SK-N-SH (cell line): ENCODE data around the gene PHF12. TPM values are rescaled to one million over a fixed set of nuclear protein-coding genes. Genes with fewer than 3 reads are reported as not detected.

Experiments used
- CTCF ChIA-PET: fragments of 300-600, 350-600 bp; formaldehyde crosslinking; extraction: SDS; loops from one replicate; lab custom pipeline; 2021; lab: Yijun Ruan, JAX
- POLR2A ChIA-PET: fragments of 350-600 bp; sonication (Branson Sonifier 250); formaldehyde crosslinking; extraction: SDS; loops from one replicate; lab custom pipeline; 2020; ENCODE audit warnings: antibody characterized with exemption, inconsistent platforms; lab: Yijun Ruan, JAX
- DNase-seq: peaks from one replicate; pipeline ENCODE4 v3.0.0; 2012
- H2AFZ ChIP-seq: fragments of 200-600 bp; sonication (generic); 2 replicates; pipeline ENCODE4 v1.8.1; 2016; ENCODE audit warnings: antibody characterized with exemption, mild to moderate bottlenecking, low read depth
- H3F3A ChIP-seq: fragments of 200-600 bp; sonication (generic); replicated peaks from 2 replicates; pipeline ENCODE3; 2016; ENCODE audit warnings: antibody characterized with exemption, mild to moderate bottlenecking; ENCODE audit not compliant: insufficient read depth
- H3K27ac ChIP-seq, 2 experiments: fragments of 200-500 bp in 1 of 2; fragments of 200-600 bp in 1 of 2; sonication (Bioruptor generic) in 1 of 2; sonication (generic), shearing (Covaris generic) in 1 of 2; 2 replicates each; pipeline versions ENCODE4 v1.5.1 to v1.6.1; 2014 to 2016; ENCODE audit warnings: low read depth in 2 of 2, inconsistent platforms in 1 of 2, low read length in 1 of 2, mild to moderate bottlenecking in 1 of 2, mixed read lengths in 1 of 2
- H3K27me3 ChIP-seq: fragments of 200-600 bp; sonication (generic), shearing (Covaris generic); 2 replicates; pipeline ENCODE4 v1.6.1; 2016; ENCODE audit warnings: mixed run types; ENCODE audit not compliant: insufficient read depth
- H3K36me3 ChIP-seq, 2 experiments: fragments of 200-500 bp in 1 of 2; fragments of 200-600 bp in 1 of 2; sonication (Bioruptor generic) in 1 of 2; sonication (generic) in 1 of 2; replicated peaks in 1 of 2; 2 replicates each; pipeline versions ENCODE3 to v1.5.1; 2014 to 2016; ENCODE audit warnings: low read length in 1 of 2, mild to moderate bottlenecking in 1 of 2; ENCODE audit not compliant: insufficient read depth in 2 of 2, control insufficient read depth in 1 of 2
- H3K4me1 ChIP-seq, 2 experiments: fragments of 200-500 bp in 1 of 2; fragments of 200-600 bp in 1 of 2; sonication (Bioruptor generic) in 1 of 2; sonication (generic), shearing (Covaris generic) in 1 of 2; 2 replicates each; pipeline versions ENCODE4 v1.5.1 to v1.6.1; 2014 to 2016; ENCODE audit warnings: low read depth in 1 of 2, low read length in 1 of 2, mixed run types in 1 of 2; ENCODE audit not compliant: insufficient read depth in 2 of 2, control insufficient read depth in 1 of 2
- H3K4me2 ChIP-seq: fragments of 200-600 bp; sonication (generic), shearing (Covaris generic); 2 replicates; pipeline ENCODE4 v1.6.1; 2017; ENCODE audit warnings: mixed run types
- H3K4me3 ChIP-seq, 2 experiments: fragments of 200-500 bp in 1 of 2; fragments of 200-600 bp in 1 of 2; sonication (Bioruptor generic) in 1 of 2; sonication (generic), shearing (Covaris generic) in 1 of 2; 2 replicates each; pipeline versions ENCODE4 v1.5.1 to v1.8.1; 2014 to 2016; ENCODE audit warnings: low read depth in 2 of 2, inconsistent platforms in 1 of 2, low read length in 1 of 2, mild to moderate bottlenecking in 1 of 2, mixed read lengths in 1 of 2, moderate library complexity in 1 of 2
- H3K79me2 ChIP-seq: fragments of 200-600 bp; sonication (generic); 2 replicates; pipeline ENCODE4 v1.8.1; 2017; ENCODE audit warnings: mild to moderate bottlenecking; ENCODE audit not compliant: insufficient read depth
- H3K9ac ChIP-seq: fragments of 200-600 bp; sonication (generic); 2 replicates; pipeline ENCODE4 v1.6.1; 2017; ENCODE audit warnings: mixed run types
- H3K9me2 ChIP-seq: fragments of 200-600 bp; sonication (generic); 2 replicates; pipeline ENCODE4 v1.6.1; 2017; ENCODE audit warnings: mixed run types
- H3K9me3 ChIP-seq: fragments of 200-600 bp; sonication (generic); 2 replicates; pipeline ENCODE4 v1.6.1; 2017; ENCODE audit warnings: mixed run types, mild to moderate bottlenecking, moderate library complexity
- H4K20me1 ChIP-seq: fragments of 200-600 bp; sonication (generic); 2 replicates; pipeline ENCODE4 v1.6.1; 2017; ENCODE audit warnings: mild to moderate bottlenecking, mixed run types; ENCODE audit not compliant: insufficient read depth
- CTCF ChIP-seq: fragments of 200-600 bp; sonication (generic); IDR thresholded peaks from 2 replicates; pipeline ENCODE4 v1.6.1; 2017; ENCODE audit warnings: antibody characterized with exemption, mild to moderate bottlenecking, moderate library complexity
- EP300 ChIP-seq, 2 experiments: IDR thresholded peaks; 2 replicates each; pipeline versions ENCODE4 v1.4.0 to v1.6.1; 2012; ENCODE audit warnings: borderline replicate concordance in 1 of 2, low read depth in 1 of 2, low read length in 1 of 2
- FOXM1 ChIP-seq: IDR thresholded peaks from 2 replicates; pipeline ENCODE4 v1.4.0; 2012; ENCODE audit warnings: low read depth, mild to moderate bottlenecking
- GATA2 ChIP-seq: sonication (generic); formaldehyde crosslinking; IDR thresholded peaks from 2 replicates; pipeline ENCODE4 v1.5.0; 2020; ENCODE audit warnings: mild to moderate bottlenecking, missing genetic modification reagents
- IRF3 ChIP-seq: fragments of 150-350 bp; IDR thresholded peaks from 2 replicates; pipeline ENCODE4 v1.6.1; 2016; ENCODE audit warnings: mild to moderate bottlenecking, low read depth, low read length
- NRF1 ChIP-seq: IDR thresholded peaks from 2 replicates; pipeline ENCODE4 v1.6.1; 2012; ENCODE audit warnings: low read depth, mild to moderate bottlenecking, low read length
- PBX3 ChIP-seq: IDR thresholded peaks from 2 replicates; pipeline ENCODE4; 2012
- POLR2AphosphoS5 ChIP-seq: IDR thresholded peaks from 2 replicates; pipeline ENCODE4 v1.6.1; 2012; ENCODE audit warnings: low read depth, low read length
- RXRA ChIP-seq: IDR thresholded peaks from 2 replicates; pipeline ENCODE4 v1.4.0; 2012; ENCODE audit warnings: low read depth, mild to moderate bottlenecking, borderline replicate concordance
- TAF1 ChIP-seq: IDR thresholded peaks from 2 replicates; pipeline ENCODE4 v1.6.1; 2012; ENCODE audit warnings: low read depth, mild to moderate bottlenecking, low read length, moderate library complexity, borderline replicate concordance
- TCF12 ChIP-seq: IDR thresholded peaks from 2 replicates; pipeline ENCODE4 v1.4.0; 2012
- TEAD4 ChIP-seq: IDR thresholded peaks from 2 replicates; pipeline ENCODE4 v1.4.0; 2012; ENCODE audit warnings: mild to moderate bottlenecking, borderline replicate concordance; ENCODE audit not compliant: insufficient read depth
- ZBTB33 ChIP-seq: IDR thresholded peaks from 2 replicates; pipeline ENCODE4 v1.4.0; 2012; ENCODE audit warnings: low read depth, borderline replicate concordance
- WGBS: methylation state at CpG from one replicate; pipeline ENCODE4 v1.1.6; 2017; ENCODE audit warnings: low lambda C conversion rate; 5-methylcytosine and 5-hydroxymethylcytosine counted together
- polyA plus RNA-seq, 3 experiments: library from polyadenylated mRNA; depleted of rRNA; stranded (reverse); fragments of >200 nt; gene quantifications; 2 replicates each; pipeline ENCODE4 v1.2.3, GENCODE V29; 2012

The PHF12 gene
- polyA plus RNA-seq, 1 of the 3 experiments (the other 2 are of a cell fraction), result 24.0 TPM

GRCh38 chr17:28959471-28959871 lies 8.2 kb upstream of the PHF12 start:
- no peaks in the 10 kb centered on the region for H3K9me2 ChIP-seq
- H3F3A ChIP-seq, result no peaks in the 10 kb centered on the region
- H4K20me1 ChIP-seq, result no peaks in the 10 kb centered on the region
- ChIA-PET POLR2A (no interaction called here), CTCF (interaction anchor here (0.6 to 15.3 kb wide), 3 partner anchors 154 to 260 kb away, joined by 3 to 947 read pairs (median 4); no protein-coding TSS in a partner anchor)
- no peaks in the 10 kb centered on the region; a peak in 1 of 4 replicates for H3K4me1 ChIP-seq
- no peak for DNase-seq
- H3K79me2 ChIP-seq, result no peaks in the 10 kb centered on the region
- H3K4me2 ChIP-seq, result no peak overlapping the region
- 88% methylated on average over 7 of the region's 9 CpGs for WGBS
- H3K4me3 ChIP-seq, result no peak overlapping the region
- no peak overlapping the region for H3K9ac ChIP-seq
- no peak overlapping the region for H2AFZ ChIP-seq
- H3K36me3 ChIP-seq, result no peaks in the 10 kb centered on the region
- no peaks in the 10 kb centered on the region for H3K9me3 ChIP-seq
- TF ChIP-seq IRF3 (no peak), GATA2 (CRISPR knock-in tag) (no peak), EP300 (IDR thresholded peaks at IDR 0.05; ENCODE audit: borderline replicate concordance in 1 of 2, low read depth in 1 of 2, low read length in 1 of 2) (no peak), PBX3 (no peak), TAF1 (no peak), ZBTB33 (no peak), CTCF (no peak), TEAD4 (no peak)
- no peak overlapping the region for H3K27ac ChIP-seq
- no peaks in the 10 kb centered on the region for H3K27me3 ChIP-seq

GRCh38 chr17:28958820-28959455 lies 7.6 kb upstream of the PHF12 start:
- Histone ChIP-seq H3F3A (no peaks in the 10 kb centered on the region), H3K4me2 (no peak overlapping the region), H3K9me2 (no peaks in the 10 kb centered on the region), H3K27ac (no peak overlapping the region), H3K9ac (no peak overlapping the region), H3K27me3 (no peaks in the 10 kb centered on the region), H3K4me1 (no peaks in the 10 kb centered on the region), H3K36me3 (no peaks in the 10 kb centered on the region), H2AFZ (no peak overlapping the region), H3K79me2 (no peaks in the 10 kb centered on the region), H3K9me3 (no peaks in the 10 kb centered on the region), H4K20me1 (no peaks in the 10 kb centered on the region), H3K4me3 (no peak overlapping the region)
- ChIA-PET CTCF (interaction anchor here (0.6 to 15.3 kb wide), 2 partner anchors 154 to 177 kb away, joined by 3 to 947 read pairs; no protein-coding TSS in a partner anchor), POLR2A (no interaction called here)
- 93% methylated on average over 3 of the region's 18 CpGs for WGBS
- DNase-seq, result no peak
- TF ChIP-seq NRF1, result no peak
- TF ChIP-seq POLR2AphosphoS5, result no peak
- no peak for TF ChIP-seq IRF3
- no peak for TF ChIP-seq FOXM1
- TF ChIP-seq CTCF, result no peak
- TF ChIP-seq ZBTB33, result no peak
- no peak for TF ChIP-seq TCF12
- TF ChIP-seq RXRA, result no peak
